OCI-LY7 (cell line): ENCODE results near the gene ERN1. TPM values are rescaled to one million over a fixed set of nuclear protein-coding genes. Genes with fewer than 3 reads are reported as not detected.

Experiments used
- BruUV-seq: library from RNA; stranded (reverse); fragments of 400-500 nt; replicated peaks from 2 replicates; lab custom pipeline; 2021; lab: Mats Ljungman, UMichigan
- CTCF ChIA-PET: fragments of 300-600 bp; sonication (Branson Sonifier 250); formaldehyde crosslinking; loops from one replicate; lab custom pipeline; 2022; ENCODE audit warnings: antibody characterized with exemption; ENCODE audit not compliant: unreplicated experiment; lab: Charles Lee
- POLR2A ChIA-PET: fragments of 300-600 bp; sonication (Branson Sonifier 250); formaldehyde crosslinking; loops from one replicate; lab custom pipeline; 2022; ENCODE audit warnings: antibody characterized with exemption; lab: Charles Lee
- DNase-seq: peaks from one replicate; pipeline ENCODE4 v3.0.0-alpha.2; 2015; ENCODE audit warnings: low spot score
- H2AFZ ChIP-seq: fragments of 200-600 bp; sonication (generic), shearing (Covaris generic); 2 replicates; pipeline ENCODE4 v1.6.1; 2014; ENCODE audit warnings: mild to moderate bottlenecking, antibody characterized with exemption, low read length, moderate library complexity
- H3K27ac ChIP-seq: fragments of 200-600 bp; sonication (generic); 2 replicates; pipeline ENCODE4 v1.5.1; 2014; ENCODE audit warnings: mixed run types, low read depth, mild to moderate bottlenecking, moderate library complexity, low read length, inconsistent platforms; ENCODE audit not compliant: poor library complexity, severe bottlenecking
- H3K36me3 ChIP-seq: fragments of 200-600 bp; sonication (generic); 2 replicates; pipeline ENCODE4 v1.6.1; 2014; ENCODE audit warnings: mild to moderate bottlenecking, antibody characterized with exemption, low read length, moderate library complexity, mixed read lengths; ENCODE audit not compliant: insufficient read depth
- H3K4me1 ChIP-seq: fragments of 200-600 bp; sonication (generic); 2 replicates; pipeline ENCODE4 v1.5.1; 2014; ENCODE audit warnings: mild to moderate bottlenecking, low read length; ENCODE audit not compliant: insufficient read depth, poor library complexity, severe bottlenecking
- H3K4me2 ChIP-seq: fragments of 200-600 bp; sonication (generic); 2 replicates; pipeline ENCODE4 v1.6.1; 2014; ENCODE audit warnings: mild to moderate bottlenecking, low read length
- H3K4me3 ChIP-seq: fragments of 200-600 bp; sonication (generic); 2 replicates; pipeline ENCODE4 v1.5.1; 2014; ENCODE audit warnings: mild to moderate bottlenecking, low read depth, low read length; ENCODE audit not compliant: poor library complexity, severe bottlenecking
- H3K79me2 ChIP-seq: fragments of 200-600 bp; sonication (generic); 2 replicates; pipeline ENCODE4 v1.6.1; 2016; ENCODE audit warnings: low read depth, mild to moderate bottlenecking, low read length, moderate library complexity, mixed read lengths; ENCODE audit not compliant: insufficient read depth
- H3K9me2 ChIP-seq: fragments of 200-600 bp; sonication (generic); 2 replicates; pipeline ENCODE4 v1.6.1; 2016; ENCODE audit warnings: mild to moderate bottlenecking, low read length, mixed read lengths; ENCODE audit not compliant: insufficient read depth
- H3K9me3 ChIP-seq: fragments of 200-600 bp; sonication (generic); 2 replicates; pipeline ENCODE4 v1.6.1; 2014; ENCODE audit warnings: mild to moderate bottlenecking, mixed run types, low read length, mixed read lengths
- H4K20me1 ChIP-seq: fragments of 200-600 bp; sonication (generic); 2 replicates; pipeline ENCODE4 v1.6.1; 2014; ENCODE audit warnings: mild to moderate bottlenecking, antibody characterized with exemption, low read length, moderate library complexity, mixed read lengths; ENCODE audit not compliant: insufficient read depth
- CTCF ChIP-seq: fragments of 200-600 bp; sonication (generic); conservative IDR thresholded peaks from 2 replicates; pipeline ENCODE4 v1.5.1; 2014; ENCODE audit warnings: mild to moderate bottlenecking, antibody characterized with exemption, low read length, moderate library complexity, mixed read lengths
- EZH2phosphoT487 ChIP-seq: fragments of 200-600 bp; sonication (generic); IDR thresholded peaks from 2 replicates; pipeline ENCODE4 v1.6.1; 2018; ENCODE audit warnings: low read depth, borderline replicate concordance, mild to moderate bottlenecking, mixed run types, antibody characterized with exemption, low read length, moderate library complexity, mixed read lengths
- intact Hi-C: fragments of 100-400 bp; cut with micrococcal nuclease; formaldehyde crosslinking; loops from one replicate; pipeline ENCODE4 v1.10.0; 2022; ENCODE audit not compliant: unreplicated experiment
- total RNA-seq, 2 experiments: library from RNA; depleted of rRNA in 1 of 2; stranded (reverse); fragments of >200 nt in 1 of 2; shearing (Covaris generic) in 1 of 2; gene quantifications; 2 replicates each; pipeline ENCODE4 v1.2.3, GENCODE V29; 2014 to 2022

The ERN1 gene
- total RNA-seq, 2 experiments from 2014 or later: 22.0 to 70.3 TPM

- ChIA-PET POLR2A (interaction anchor here (0.6 to 1.5 kb wide), 4 partner anchors 8 to 332 kb away, joined by 3 to 5 read pairs (median 3); no protein-coding TSS in a partner anchor), CTCF (no interaction called here)
- no peaks in the 10 kb centered on the region for H4K20me1 ChIP-seq
- H3K9me3 ChIP-seq: no peaks in the 10 kb centered on the region
- intact Hi-C loops: no loop called here
- TF ChIP-seq EZH2phosphoT487 (no peak), CTCF (peak; percentile 66)
- H2AFZ ChIP-seq: no peak overlapping the region
- no TSS peak for BruUV-seq
- no peaks in the 10 kb centered on the region for H3K9me2 ChIP-seq
- H3K4me1 ChIP-seq: peaks cover 68% of the 10 kb centered on the region
- H3K79me2 ChIP-seq: peaks cover 78% of the 10 kb centered on the region
- peak overlapping the region; percentile 79 for H3K4me3 ChIP-seq
- peaks cover 13% of the 10 kb centered on the region for H3K36me3 ChIP-seq
- peak overlapping the region; percentile 78 for H3K27ac ChIP-seq
- peak overlapping the region; percentile 82 for H3K4me2 ChIP-seq
- no peak for DNase-seq
Observed at GRCh38 chr17:64017381-64017980, 112.5 kb downstream of the ERN1 start.

GRCh38 chr17:64016974-64017373 lies 113.0 kb downstream of the ERN1 start:
- ChIA-PET POLR2A (interaction anchor here (0.5 to 1.5 kb wide), 6 partner anchors 8 to 132 kb away, joined by 3 to 5 read pairs (median 3); partner anchors contain the start of gene ERN1), CTCF (interaction anchor here (0.6 to 0.8 kb wide), 3 partner anchors 11 to 100 kb away, joined by 3 to 8 read pairs (median 3); no protein-coding TSS in a partner anchor)
- Histone ChIP-seq H3K9me3 (no peaks in the 10 kb centered on the region), H3K36me3 (peaks cover 19% of the 10 kb centered on the region), H3K4me3 (peak overlapping the region; percentile 79), H3K79me2 (peaks cover 83% of the 10 kb centered on the region), H3K27ac (peak overlapping the region; percentile 78), H4K20me1 (no peaks in the 10 kb centered on the region), H3K9me2 (no peaks in the 10 kb centered on the region), H3K4me2 (peak overlapping the region; percentile 82), H3K4me1 (peaks cover 64% of the 10 kb centered on the region), H2AFZ (no peak overlapping the region)
- DNase-seq: no peak
- TF ChIP-seq CTCF: no peak
- TF ChIP-seq EZH2phosphoT487: no peak
- no TSS peak for BruUV-seq
- intact Hi-C loops: no loop called here
